Vagina (tissue), 2 donors: ENCODE results near the gene F8.

ENCODE experiments used
- POLR2AphosphoS5 ChIP-seq, 2 donors: sonication (generic); formaldehyde crosslinking; IDR thresholded peaks; one replicate each; pipeline ENCODE4 v1.9.0; 2017; ENCODE audit warnings: antibody characterized with exemption in 2 of 2, mild to moderate bottlenecking in 2 of 2, low read depth in 1 of 2; ENCODE audit not compliant: insufficient read depth in 1 of 2
- TF ChIP-seq, protein P1 (sequence below), 3 experiments: fragments of 450-650 bp in 2 of 3; fragments of 200-600 bp in 1 of 3; sonication (generic) in 1 of 3; IDR thresholded peaks; one replicate each; pipeline ENCODE4 v1.5.1; 2017 to 2019; ENCODE audit warnings: antibody characterized with exemption in 3 of 3, mild to moderate bottlenecking in 2 of 3, moderate library complexity in 2 of 3

DNA sequence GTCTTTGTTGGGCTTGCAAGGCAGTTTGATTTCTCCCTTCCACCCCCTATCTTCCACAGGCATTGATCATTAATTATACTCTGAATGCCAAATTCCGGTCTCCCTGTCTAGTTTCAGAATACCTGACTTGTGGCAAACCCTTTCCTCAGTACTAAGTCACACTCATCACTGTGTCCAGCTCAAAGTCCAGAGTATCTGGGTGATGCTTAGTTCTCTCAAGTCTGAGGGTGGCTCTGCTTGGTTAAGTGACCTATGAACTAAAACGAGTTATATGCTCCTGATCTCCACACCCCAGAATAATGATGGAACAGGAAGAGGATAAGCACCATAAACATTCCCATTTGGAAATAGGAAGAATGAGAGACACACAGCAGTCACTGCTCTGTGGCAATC lies 194.5 kb downstream of the F8 start:
- TF ChIP-seq POLR2AphosphoS5 (IDR thresholded peaks at IDR 0.05; ENCODE audit: insufficient read depth in 1 of 2, low read depth in 1 of 2) = no peak
- TF ChIP-seq, protein P1, sequence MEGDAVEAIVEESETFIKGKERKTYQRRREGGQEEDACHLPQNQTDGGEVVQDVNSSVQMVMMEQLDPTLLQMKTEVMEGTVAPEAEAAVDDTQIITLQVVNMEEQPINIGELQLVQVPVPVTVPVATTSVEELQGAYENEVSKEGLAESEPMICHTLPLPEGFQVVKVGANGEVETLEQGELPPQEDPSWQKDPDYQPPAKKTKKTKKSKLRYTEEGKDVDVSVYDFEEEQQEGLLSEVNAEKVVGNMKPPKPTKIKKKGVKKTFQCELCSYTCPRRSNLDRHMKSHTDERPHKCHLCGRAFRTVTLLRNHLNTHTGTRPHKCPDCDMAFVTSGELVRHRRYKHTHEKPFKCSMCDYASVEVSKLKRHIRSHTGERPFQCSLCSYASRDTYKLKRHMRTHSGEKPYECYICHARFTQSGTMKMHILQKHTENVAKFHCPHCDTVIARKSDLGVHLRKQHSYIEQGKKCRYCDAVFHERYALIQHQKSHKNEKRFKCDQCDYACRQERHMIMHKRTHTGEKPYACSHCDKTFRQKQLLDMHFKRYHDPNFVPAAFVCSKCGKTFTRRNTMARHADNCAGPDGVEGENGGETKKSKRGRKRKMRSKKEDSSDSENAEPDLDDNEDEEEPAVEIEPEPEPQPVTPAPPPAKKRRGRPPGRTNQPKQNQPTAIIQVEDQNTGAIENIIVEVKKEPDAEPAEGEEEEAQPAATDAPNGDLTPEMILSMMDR (IDR thresholded peaks at IDR 0.05) = no peak
